Stimulated activated CD8-positive, alpha-beta memory T cell treated with anti-CD3 and anti-CD28 coated beads, Interleukin-15, amount 100 ng/mL, for 1 hour (primary cell): ENCODE results near the gene HCN3.
"Not testable (repeated sequence)": the region's sequence is repeated elsewhere in the genome, so short reads cannot be mapped to it uniquely, and the experiment has no call there.

Experiments
- DNase-seq: peaks from one replicate; pipeline ENCODE4 v3.0.0-alpha.2; 2020; ENCODE audit warnings: low read depth

Gene HCN3

DNA sequence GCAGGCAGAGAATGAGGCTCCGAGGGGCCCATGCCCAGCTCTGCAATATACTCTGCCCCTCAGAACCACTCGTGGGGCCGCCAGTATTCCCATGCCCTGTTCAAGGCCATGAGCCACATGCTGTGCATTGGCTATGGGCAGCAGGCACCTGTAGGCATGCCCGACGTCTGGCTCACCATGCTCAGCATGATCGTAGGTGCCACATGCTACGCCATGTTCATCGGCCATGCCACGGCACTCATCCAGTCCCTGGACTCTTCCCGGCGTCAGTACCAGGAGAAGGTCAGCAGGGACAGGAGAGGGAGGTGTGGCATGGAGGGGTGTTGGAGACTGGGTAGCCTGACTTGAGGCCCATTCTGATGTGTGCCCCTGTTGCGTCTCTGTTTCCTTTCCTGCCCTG lies 7.2 kb downstream of the HCN3 start:
- DNase-seq, result no peak

DNA sequence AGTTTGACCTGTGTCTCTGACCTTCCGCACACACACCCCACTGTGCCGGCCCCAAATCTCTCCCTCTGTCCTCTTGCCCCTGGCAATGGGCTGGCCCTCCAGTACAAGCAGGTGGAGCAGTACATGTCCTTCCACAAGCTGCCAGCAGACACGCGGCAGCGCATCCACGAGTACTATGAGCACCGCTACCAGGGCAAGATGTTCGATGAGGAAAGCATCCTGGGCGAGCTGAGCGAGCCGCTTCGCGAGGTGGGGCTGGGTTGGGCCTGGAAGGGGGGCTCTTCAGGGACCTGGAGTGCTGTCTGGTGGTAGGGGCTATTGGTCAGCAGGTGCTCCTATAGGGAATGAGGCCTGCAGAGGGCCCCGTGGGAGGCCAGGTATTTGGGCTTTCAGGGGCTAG lies 7.8 kb downstream of the HCN3 start:
- no peak for DNase-seq

DNA sequence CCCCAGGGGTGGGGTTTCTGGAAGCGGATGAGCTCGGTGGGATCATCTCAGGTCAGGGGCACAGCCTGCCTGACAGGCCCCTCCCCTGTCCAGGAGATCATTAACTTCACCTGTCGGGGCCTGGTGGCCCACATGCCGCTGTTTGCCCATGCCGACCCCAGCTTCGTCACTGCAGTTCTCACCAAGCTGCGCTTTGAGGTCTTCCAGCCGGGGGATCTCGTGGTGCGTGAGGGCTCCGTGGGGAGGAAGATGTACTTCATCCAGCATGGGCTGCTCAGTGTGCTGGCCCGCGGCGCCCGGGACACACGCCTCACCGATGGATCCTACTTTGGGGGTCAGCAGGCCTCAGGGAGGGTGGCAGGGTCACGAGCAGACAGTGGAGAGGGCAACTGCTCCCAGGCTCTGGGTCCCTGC lies 8.4 kb downstream of the HCN3 start:
- DNase-seq, result no peak

DNA sequence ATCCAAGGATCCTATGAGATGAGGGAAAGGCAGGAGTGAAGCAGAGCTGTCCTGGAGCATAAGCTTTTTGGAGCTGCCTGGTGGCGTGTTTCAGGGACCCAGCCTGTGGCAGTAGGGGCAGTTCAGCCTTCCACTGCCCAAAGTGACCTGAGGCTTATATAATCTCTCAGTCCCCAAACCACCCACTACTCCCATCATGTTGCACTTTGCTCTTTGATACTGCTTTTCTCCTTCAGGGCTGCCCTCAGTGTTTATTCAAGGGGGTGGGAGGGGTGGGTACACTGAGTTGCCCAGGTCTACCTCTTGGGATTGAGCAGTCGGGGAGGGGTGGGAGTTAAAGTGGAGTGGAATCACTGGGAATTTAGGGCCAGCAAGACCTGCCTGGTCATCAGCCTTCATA lies 9.3 kb downstream of the HCN3 start:
- no peak for DNase-seq

DNA sequence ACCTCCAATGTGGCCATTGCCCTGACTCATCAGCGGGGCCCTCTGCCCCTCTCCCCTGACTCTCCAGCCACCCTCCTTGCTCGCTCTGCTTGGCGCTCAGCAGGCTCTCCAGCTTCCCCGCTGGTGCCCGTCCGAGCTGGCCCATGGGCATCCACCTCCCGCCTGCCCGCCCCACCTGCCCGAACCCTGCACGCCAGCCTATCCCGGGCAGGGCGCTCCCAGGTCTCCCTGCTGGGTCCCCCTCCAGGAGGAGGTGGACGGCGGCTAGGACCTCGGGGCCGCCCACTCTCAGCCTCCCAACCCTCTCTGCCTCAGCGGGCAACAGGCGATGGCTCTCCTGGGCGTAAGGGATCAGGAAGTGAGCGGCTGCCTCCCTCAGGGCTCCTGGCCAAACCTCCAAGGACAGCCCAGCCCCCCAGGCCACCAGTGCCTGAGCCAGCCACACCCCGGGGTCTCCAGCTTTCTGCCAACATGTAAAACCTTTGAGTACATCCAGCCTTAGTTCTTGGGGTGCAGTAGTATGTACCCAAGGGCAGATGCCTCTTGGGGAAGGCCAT lies 10.8 kb downstream of the HCN3 start:
- DNase-seq, result no peak

DNA sequence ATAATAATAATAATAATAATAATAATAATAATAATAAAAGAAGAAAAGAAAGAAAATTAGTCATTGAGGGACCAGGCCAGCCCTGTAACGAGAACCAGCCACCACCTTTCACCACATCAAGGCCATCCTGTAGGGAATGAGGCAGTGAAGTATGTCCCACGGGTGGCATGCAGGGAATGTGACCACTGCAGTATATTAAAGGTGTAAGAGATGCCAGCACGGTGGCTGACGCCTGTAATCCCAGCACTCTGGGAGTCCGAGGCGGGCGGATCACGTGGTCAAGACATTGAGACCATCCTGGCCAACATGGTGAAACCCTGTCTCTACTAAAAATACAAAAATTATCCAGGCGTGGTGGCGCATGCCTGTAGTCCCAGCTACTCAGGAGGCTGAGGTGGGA lies 13.7 kb downstream of the HCN3 start:
- DNase-seq, result not testable (repeated sequence)

DNA sequence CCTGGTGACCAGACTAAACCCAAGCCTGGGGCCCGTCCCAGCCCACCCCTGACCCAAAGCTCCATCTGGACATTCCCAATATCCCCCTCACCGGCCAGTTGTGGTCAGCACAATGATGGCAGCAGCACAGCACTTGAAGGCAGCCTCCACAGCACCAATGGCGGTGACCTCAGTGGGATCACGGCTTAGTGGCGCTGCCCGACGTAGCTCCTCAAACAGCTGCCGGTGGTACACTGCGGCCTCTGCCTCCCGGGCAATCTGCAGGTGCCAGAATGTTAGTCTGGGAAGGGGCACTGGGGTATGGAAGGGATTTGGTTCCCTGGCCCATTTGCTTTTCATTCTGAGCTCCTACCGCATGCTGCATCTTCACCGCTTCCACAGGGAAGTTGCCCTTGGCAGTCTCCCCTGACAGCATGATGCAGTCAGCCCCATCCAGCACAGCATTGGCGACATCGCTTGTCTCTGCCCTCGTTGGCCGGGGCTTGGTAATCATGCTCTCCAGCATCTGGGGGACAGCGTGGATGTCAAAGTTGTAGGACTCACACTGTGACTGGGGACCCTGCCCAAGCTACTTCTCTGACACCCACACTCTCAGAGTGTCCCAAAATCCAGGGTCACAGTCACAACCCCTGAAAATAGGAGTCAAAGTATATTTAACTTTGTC lies 16.0 kb downstream of the HCN3 start:
- DNase-seq, result no peak

DNA sequence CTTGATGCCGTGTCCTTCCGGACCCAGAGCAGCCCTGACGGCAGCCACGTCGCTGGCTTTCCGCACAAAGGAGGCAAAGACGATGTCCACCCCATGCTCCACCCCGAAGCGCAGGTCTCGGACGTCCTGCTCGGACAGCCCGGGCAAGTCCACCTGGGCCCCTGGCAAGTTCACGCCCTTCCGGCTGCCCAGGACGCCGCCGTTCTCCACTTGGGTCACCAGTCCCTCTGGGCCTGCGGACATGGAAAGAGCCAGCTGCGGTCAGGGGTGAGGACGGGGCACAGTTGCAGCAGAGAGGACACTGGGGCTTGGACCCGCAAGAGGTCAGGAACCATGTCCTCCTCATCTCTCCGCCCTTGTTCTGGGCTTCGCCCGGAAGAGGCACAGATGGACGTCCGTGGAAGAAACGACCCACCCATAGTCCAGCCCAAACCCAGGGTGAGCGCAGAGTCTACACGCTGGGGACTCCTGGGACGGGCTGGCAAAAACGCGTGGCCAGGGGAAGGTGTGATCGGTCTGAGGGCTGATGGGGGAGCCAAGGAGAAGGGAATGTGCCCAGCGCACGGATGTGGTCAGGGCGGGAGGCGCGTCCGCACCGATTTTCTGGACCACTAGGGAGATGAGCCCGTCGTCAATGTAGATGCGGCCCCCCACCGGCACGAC lies 17.4 kb downstream of the HCN3 start:
- DNase-seq, result no peak

DNA sequence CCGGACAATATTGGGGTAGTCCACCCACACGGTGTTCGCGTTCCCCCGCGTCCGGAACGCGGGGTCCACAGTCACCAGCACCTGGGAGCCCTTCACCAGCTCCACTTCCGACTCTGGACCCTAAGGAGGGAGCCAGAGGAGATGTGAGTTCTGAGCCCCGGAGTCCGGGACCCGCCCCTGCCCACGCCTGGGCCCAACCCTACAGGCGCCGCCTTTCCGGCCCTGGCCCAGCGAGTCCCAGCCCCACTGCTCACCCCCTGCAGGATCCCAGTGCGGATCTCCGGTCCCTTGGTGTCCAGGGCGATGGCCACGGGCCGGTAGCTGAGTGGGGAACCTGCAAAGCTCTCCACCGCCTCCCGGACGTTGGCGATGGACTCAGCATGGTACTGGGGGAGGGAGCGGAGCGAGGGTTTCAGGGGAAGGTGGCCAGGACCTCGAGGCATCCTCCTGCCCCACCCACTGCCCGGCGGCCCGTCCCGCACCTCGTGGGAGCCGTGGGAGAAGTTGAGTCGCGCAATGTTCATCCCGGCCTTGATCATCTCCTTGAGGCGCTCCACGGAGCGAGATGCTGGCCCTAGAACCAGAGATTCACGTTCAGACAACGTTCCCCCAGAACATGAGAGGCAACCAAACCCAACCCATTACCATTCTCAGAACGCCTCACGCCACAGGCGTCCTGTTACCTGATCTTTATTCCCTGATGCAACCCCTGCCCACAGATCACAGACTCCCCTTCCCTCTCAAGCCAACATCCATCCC lies 18.1 kb downstream of the HCN3 start:
- DNase-seq, result no peak

DNA sequence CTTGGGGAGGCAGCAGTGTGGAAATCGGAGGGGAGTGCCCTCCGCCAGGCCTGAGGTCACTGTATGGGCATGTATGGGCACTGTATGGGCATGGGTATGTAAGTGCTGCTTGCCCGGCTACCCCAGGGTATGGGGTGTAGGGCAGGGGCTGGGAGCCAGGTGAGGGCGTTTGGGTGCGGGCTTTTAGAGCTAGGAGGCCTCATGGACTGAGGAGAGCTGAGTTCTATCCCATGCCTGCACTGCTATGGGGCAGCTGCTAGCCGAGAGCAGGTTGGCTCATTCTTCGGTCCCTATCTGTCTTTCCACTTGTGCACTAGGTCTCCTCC lies 18.6 kb downstream of the HCN3 start:
- DNase-seq, result no peak

DNA sequence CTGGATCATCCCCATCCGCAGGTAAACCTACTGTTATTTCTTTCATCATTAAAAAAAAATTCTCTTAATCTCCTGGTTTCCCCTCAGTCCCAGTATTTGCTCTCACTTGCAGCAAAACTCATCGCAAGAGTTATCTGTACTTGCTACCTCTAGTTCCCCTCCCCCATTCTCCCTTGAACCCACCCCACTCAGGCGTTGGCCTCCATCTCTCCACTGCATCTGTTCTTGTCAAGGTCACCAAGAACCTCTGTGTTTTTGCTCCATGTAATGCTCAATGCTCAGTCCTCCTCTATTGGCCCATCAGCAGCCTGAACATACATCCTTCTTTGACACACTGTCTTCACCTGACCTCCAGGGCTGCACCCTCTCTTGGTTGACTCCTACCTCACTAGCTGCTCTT lies 19.4 kb downstream of the HCN3 start:
- DNase-seq, result no peak

DNA sequence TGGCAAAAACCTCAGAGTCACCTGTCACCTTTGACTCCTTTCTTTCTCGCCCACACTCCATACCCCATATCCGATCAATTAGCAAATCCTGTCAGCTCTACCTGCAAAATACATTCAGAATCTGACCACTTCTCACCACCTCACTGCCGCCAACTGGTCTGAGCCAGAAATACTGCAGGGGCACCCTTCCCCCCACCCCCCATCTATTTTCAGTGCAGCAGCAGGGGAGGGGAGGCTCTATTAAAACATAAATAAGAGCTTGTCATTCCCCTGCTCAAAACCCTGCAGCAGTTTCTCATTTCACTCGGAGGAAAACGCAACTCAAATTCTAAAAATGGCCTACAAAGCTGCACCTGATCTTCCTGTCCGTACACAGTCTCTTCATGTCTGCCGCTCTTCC lies 20.1 kb downstream of the HCN3 start:
- no peak for DNase-seq

DNA sequence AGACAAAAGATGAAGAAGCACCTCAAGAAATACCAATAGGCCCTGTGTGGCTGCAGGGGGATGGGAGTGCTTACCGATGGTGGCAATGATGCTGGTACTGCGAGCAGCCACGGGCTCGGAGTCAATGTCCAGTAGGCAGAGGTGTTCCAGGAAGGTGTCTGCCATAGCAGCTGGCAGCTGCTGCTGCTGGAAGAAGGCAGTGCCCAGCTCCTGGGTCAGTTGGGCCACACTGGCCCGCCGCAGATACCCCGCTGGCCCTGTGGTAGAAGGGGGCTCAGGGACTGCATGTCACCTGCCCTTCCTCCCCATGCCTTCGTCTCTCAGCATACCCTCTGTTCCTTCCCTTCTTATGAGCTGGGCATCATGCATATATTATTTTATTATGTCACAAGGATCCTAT lies 22.8 kb downstream of the HCN3 start:
- no peak for DNase-seq

DNA sequence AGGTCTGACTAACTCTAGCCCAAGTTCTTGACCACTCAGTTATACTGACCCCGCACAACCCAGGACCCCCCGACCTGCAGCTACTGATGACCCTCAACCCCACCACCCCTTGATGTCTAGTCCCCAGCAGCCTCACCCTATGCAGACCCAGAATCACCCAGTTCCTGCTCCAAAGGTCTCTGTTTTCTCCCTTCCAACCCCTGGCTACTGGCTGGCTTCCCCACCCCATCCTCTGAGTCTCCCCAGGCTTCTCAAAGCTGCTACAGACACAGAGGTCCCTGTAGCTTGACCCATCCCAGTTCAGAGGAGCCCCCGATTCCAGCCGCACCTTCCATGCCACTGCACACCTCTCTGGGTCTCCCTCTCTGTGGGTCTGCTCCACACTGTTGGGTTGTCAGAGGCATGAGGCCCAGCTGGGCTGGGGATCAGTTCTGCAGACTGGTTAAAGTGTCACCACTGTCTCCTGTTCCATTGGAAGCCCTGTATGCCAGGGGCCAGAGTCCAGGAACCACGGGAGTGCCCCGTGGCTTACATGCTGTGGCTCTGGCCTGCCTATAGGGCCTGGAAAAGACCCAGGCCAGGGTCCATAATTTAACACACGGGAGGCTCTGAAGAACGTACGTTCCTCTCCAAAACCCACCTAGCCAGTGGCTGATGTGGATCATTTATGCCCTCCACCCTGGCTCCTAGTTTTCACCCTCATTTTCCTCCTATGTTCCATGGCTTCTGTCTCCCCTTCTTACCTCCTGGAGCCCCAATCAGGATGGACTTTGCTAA lies 23.5 kb downstream of the HCN3 start:
- DNase-seq, result no peak

DNA sequence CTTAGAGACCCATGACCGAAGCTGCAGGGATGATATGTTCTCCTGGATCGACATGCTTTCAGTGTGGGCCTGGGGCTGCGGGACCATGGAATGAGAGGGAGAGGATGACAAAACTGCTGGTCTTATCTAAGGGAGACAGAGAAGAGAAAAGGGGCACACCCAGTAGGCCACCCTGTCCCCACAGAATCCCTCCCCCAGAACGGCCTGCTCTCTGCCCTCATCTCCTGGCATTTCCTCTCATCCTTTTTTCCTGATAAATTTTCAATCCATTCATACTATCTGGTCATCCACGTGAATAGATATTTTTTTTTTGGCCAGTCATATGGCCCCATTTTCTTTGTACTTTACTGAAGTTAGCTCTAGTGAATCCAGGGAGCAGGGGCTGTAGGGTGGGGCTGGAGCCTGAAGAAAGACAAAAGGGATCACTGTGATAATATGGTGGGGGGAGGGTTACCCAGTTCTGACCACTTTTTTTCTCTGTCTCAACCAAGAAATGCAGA lies 24.1 kb downstream of the HCN3 start, which contains the start of gene PKLR:
TSS of gene PKLR (minus strand) at position 97 of the 500 bp plus-strand sequence. CDS start at position 54, 43 bp downstream.
- no peak for DNase-seq

DNA sequence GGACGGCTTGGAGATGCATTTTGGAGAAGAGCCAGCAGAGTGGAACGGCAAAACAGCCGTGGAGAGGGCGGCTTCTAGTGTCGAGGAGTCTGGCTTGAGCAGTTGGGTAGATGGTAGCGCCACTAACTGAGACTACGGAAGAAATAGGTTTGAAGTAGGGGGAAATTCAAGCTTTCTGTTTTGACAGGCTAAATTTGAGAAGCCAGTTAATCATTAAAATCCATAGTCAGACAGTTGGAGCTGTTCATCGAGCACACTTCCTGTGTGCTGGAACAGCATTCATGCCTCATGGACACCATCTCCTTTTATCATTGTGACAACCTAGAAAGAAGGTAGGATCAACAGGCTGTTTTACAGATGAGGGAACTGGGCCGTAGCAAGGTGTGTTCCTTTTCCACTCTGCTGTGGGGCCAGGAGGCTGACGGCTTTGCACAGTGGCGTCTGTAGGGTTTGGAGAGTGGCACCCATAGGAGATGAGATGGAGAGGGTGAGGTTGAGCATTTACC lies 27.3 kb downstream of the HCN3 start:
- DNase-seq, result no peak

DNA sequence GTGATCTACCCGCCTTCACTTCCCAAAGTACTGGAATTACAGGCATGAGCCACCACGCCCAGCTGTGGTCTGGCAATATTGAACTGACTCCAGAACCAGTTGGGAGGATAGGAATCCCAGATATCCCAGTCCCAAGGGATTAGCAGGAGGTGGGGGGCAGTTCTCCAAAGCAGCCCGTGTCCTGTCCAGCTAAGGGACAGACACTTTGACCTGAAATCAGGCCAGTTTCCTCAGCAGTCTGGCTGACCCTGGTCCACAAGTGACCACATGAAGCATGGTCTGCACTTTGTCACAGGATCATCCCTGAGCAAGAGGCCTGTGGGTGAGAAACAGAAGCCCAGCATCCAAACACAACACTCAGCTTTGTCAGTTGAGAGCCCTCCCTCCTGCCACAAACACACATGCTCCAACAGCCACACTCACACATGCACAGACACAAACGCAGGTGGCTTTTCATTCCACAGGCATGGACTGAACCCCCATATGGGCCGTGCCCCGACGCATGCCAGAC lies 28.7 kb downstream of the HCN3 start:
- DNase-seq, result no peak

DNA sequence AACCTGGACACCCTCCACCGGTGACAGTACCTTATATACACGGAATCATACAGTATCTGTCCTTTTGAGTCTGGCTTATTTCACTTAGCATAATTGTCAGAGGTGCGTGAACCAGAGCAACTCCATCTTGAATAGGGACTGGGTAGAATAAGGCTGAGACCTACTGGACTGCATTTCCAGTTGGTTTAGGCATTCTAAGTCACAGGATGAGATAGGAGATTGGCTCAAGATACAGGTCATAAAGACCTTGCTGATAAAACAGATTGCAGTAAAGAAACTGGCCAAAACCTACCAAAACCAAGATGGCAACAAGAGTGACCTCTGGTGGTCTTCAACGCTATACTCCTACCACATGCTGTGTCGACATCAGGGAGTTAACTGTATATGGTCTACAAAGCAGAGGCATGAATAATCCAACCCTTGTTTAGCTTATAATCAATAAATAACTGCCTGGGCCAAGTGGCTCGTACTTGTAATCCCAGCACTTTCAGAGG lies 30.0 kb downstream of the HCN3 start:
- no peak for DNase-seq

DNA sequence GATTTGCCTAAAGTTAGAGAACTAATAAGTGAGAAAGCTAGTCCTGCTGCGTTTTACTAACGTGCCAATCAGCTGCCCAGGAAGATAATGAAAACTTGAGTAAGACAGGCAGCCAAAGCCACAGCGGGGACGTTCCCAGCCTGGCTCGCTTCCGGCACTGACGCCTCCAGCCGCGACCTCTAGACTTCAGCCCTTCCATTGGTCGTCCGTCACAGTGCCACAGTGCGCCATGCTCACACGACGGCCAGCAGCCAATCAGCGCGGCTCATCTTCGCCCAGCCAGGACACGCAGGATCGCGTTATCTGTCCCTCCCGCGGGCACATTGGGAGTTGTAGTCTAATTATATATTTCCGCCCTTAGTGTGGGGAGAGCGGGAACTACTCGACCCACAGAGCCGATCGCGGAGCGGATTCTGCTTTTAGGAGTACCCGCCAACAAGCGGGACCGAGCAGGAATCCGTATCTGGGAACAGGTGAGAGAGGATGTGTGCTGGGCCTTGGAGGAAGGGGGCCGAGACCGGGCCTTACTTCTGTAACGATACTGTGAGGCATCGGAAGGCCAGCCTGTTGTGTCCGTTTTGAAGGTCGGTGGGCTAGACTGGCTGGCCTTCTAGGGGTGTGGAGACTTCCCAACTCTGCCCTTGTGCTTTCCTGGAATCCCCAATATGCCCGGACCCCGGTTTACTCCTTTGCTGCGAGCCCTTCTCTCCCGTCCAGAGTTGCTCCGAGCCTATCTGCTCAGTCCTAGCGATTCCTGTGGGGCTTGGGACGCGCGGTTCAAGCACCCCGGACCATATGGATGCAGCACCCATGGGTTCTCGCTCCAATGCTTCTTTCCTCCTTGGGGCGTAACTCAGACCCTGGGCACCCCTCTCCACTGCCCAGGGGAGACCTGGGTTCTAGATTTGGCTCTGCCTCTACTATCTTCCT lies 31.5 kb downstream of the HCN3 start, which contains the start of gene FDPS:
TSS of gene FDPS (plus strand) at position 374 of the 930 bp plus-strand sequence. CDS start 924 bp downstream, outside the sequence.
- peak; percentile 91 for DNase-seq

DNA sequence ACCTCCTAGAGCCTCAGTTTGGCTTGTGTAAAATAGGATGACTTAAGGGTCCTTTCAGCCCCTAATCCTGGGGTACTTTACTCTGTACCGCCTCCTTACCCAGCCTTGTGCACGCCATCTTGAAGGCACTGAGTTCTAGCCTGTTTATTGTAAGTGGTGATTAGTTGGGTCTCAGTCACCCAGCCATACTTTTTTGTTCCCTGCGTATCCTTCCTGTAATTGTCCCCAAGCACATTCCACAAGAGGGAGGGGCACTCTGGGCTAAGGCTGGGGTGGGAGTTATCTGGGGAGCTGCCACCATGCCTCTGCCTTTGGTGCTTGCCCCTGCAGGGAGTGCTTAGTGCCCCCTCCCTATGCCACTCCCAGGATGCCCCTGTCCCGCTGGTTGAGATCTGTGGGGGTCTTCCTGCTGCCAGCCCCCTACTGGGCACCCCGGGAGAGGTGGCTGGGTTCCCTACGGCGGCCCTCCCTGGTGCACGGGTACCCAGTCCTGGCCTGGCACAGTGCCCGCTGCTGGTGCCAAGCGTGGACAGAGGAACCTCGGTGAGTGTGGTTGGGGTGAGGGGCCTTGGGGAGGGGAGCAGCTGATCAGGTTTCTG lies 32.3 kb downstream of the HCN3 start:
- DNase-seq, result no peak
